Measurements from ENCODE around the gene DNAJC22. TPM values are rescaled to one million over a fixed set of nuclear protein-coding genes. Genes with fewer than 3 reads are reported as not detected.

DNAJC22 gene
- total RNA-seq, 4 donors from 2014 or later = 1.8 to 9.2 (median 3.0) TPM; not detected in 1

- DNase-seq (ENCODE audit: low spot score) (no peak), ATAC-seq (ENCODE audit: low FRiP score) (no peak)
- TF ChIP-seq CTCF (IDR thresholded peaks at IDR 0.05) = no peak
Measured at GRCh38 chr12:49327368-49327767, 19.3 kb upstream of the DNAJC22 start.

- TF ChIP-seq CTCF (IDR thresholded peaks at IDR 0.05) = no peak
- no peak for ATAC-seq (ENCODE audit: low FRiP score)
- no peak for DNase-seq (ENCODE audit: low spot score)
Measured at GRCh38 chr12:49327887-49328286, 18.8 kb upstream of the DNAJC22 start.

GRCh38 chr12:49328816-49329215 is 17.9 kb upstream of the DNAJC22 start:
- no peak for DNase-seq (ENCODE audit: low spot score)
- TF ChIP-seq CTCF (IDR thresholded peaks at IDR 0.05) = no peak
- ATAC-seq (ENCODE audit: low FRiP score) = no peak

- no peak for ATAC-seq (ENCODE audit: low FRiP score)
- DNase-seq (ENCODE audit: low spot score) = no peak
- no peak for TF ChIP-seq CTCF (IDR thresholded peaks at IDR 0.05)
Measured at GRCh38 chr12:49330032-49330619, 16.6 kb upstream of the DNAJC22 start.

- ATAC-seq (ENCODE audit: low FRiP score) = no peak
- no peak for TF ChIP-seq CTCF (IDR thresholded peaks at IDR 0.05)
- no peak for DNase-seq (ENCODE audit: low spot score)
Measured at GRCh38 chr12:49330631-49331379, 15.9 kb upstream of the DNAJC22 start.

- DNase-seq (ENCODE audit: low spot score) (no peak), ATAC-seq (ENCODE audit: low FRiP score) (peak; percentile 80)
- TF ChIP-seq CTCF (IDR thresholded peaks at IDR 0.05) = peak in 1 of 3 donors; percentile 17
Measured at GRCh38 chr12:49331380-49332222, 15.1 kb upstream of the DNAJC22 start.
